Measurements from ENCODE around the gene ETDB.

GRCh38 chrX:135086197-135086854, 34.0 kb downstream of the ETDB start:
- TF ChIP-seq EZH2 (IDR thresholded peaks at IDR 0.05) (no peak), POLR2AphosphoS5 (IDR thresholded peaks at IDR 0.05; ENCODE audit: borderline replicate concordance, low read depth, low read length) (no peak), FOXP2 (optimal IDR thresholded peaks at IDR 0.05; ENCODE audit: control extremely low read depth, extremely low read length, insufficient read depth) (no peak)

All from SK-N-MC (cell line).